OCI-LY3 (cell line): ENCODE results near the gene AP2A2.

Experiments used
- H2AFZ ChIP-seq: fragments of 200-600, 300-600 bp; shearing (Covaris generic); 2 replicates; pipeline ENCODE4 v1.6.0; 2014; ENCODE audit warnings: antibody characterized with exemption, low read depth, low read length
- H3K27ac ChIP-seq: fragments of 200-600, 300-600 bp; sonication (generic); 2 replicates; pipeline ENCODE4 v1.5.1; 2014; ENCODE audit warnings: mild to moderate bottlenecking, low read length, moderate library complexity, mixed read lengths
- H3K27me3 ChIP-seq: fragments of 200-600, 300-600 bp; sonication (generic); 2 replicates; pipeline ENCODE4 v1.6.1; 2014; ENCODE audit warnings: low read depth, low read length, mixed read lengths
- H3K36me3 ChIP-seq: fragments of 200-600, 300-600 bp; sonication (generic); replicated peaks from 2 replicates; pipeline ENCODE3; 2014; ENCODE audit warnings: low read depth, low read length, mixed read lengths
- H3K4me1 ChIP-seq: fragments of 300-600, 200-600 bp; sonication (generic); 2 replicates; pipeline ENCODE4 v1.6.1; 2014; ENCODE audit warnings: low read length, mixed read lengths
- H3K4me2 ChIP-seq: fragments of 200-600, 300-600 bp; sonication (generic); 2 replicates; pipeline ENCODE4 v1.6.1; 2014; ENCODE audit warnings: low read length, mixed read lengths
- H3K4me3 ChIP-seq: fragments of 300-600, 200-600 bp; sonication (generic); 2 replicates; pipeline ENCODE4 v1.5.1; 2014; ENCODE audit warnings: antibody characterized with exemption, mild to moderate bottlenecking, low read length, moderate library complexity
- H3K79me2 ChIP-seq: fragments of 300-600, 200-600 bp; shearing (Covaris generic); 2 replicates; pipeline ENCODE4 v1.6.1; 2014; ENCODE audit warnings: mild to moderate bottlenecking, low read length, mixed read lengths
- H3K9ac ChIP-seq: fragments of 300-600, 200-600 bp; shearing (Covaris generic); 2 replicates; pipeline ENCODE4 v1.6.0; 2014; ENCODE audit warnings: mild to moderate bottlenecking, low read length, moderate library complexity
- H3K9me3 ChIP-seq: fragments of 200-600, 300-600 bp; shearing (Covaris generic); 2 replicates; pipeline ENCODE4 v1.6.1; 2014; ENCODE audit warnings: low read length, mixed read lengths; ENCODE audit not compliant: insufficient read depth
- H4K20me1 ChIP-seq: fragments of 200-600, 300-600 bp; sonication (generic); 2 replicates; pipeline ENCODE4 v1.6.1; 2016; ENCODE audit warnings: low read length, mixed read lengths; ENCODE audit not compliant: insufficient read depth
- CTCF ChIP-seq: fragments of 200-600, 300-600 bp; sonication (generic); IDR thresholded peaks from 2 replicates; pipeline ENCODE4 v1.5.1; 2014; ENCODE audit warnings: antibody characterized with exemption, low read length, low read depth
- EZH2phosphoT487 ChIP-seq: fragments of 200-600 bp; shearing (Covaris generic); IDR thresholded peaks from 2 replicates; pipeline ENCODE4 v1.6.1; 2018; ENCODE audit warnings: antibody characterized with exemption, mixed run types, low read depth

The AP2A2 gene

GRCh38 chr11:975827-976226 lies 50.2 kb downstream of the AP2A2 start:
- Histone ChIP-seq H3K4me1 (no peaks in the 10 kb centered on the region), H3K36me3 (peaks cover 5% of the 10 kb centered on the region)
- TF ChIP-seq CTCF: no peak; the same call in 1 of the 2 replicates
- TF ChIP-seq EZH2phosphoT487: no peak

GRCh38 chr11:976431-977160 lies 50.9 kb downstream of the AP2A2 start:
- Histone ChIP-seq H3K27ac (no peak overlapping the region), H3K9me3 (no peaks in the 10 kb centered on the region), H3K79me2 (no peaks in the 10 kb centered on the region), H2AFZ (no peak overlapping the region), H3K27me3 (no peaks in the 10 kb centered on the region), H3K9ac (no peak overlapping the region), H4K20me1 (no peaks in the 10 kb centered on the region), H3K4me3 (no peak overlapping the region), H3K36me3 (peaks cover 8% of the 10 kb centered on the region), H3K4me2 (no peak overlapping the region), H3K4me1 (no peaks in the 10 kb centered on the region)
- TF ChIP-seq EZH2phosphoT487 (no peak), CTCF (no peak)

More at GRCh38 chr11:975827-976226, 50.2 kb downstream of the AP2A2 start:
- no peak overlapping the region for H3K27ac ChIP-seq
- no peaks in the 10 kb centered on the region for H3K27me3 ChIP-seq
- no peaks in the 10 kb centered on the region for H3K79me2 ChIP-seq
- no peaks in the 10 kb centered on the region for H4K20me1 ChIP-seq
- H2AFZ ChIP-seq: no peak overlapping the region
- H3K4me2 ChIP-seq: no peak overlapping the region
- H3K4me3 ChIP-seq: no peak overlapping the region
- H3K9ac ChIP-seq: no peak overlapping the region
- H3K9me3 ChIP-seq: no peaks in the 10 kb centered on the region

- Histone ChIP-seq H3K4me3 (no peak overlapping the region), H3K79me2 (no peaks in the 10 kb centered on the region), H3K36me3 (peaks cover 6% of the 10 kb centered on the region), H2AFZ (no peak overlapping the region), H4K20me1 (no peaks in the 10 kb centered on the region), H3K27ac (no peak overlapping the region), H3K9ac (no peak overlapping the region), H3K27me3 (no peaks in the 10 kb centered on the region), H3K4me1 (no peaks in the 10 kb centered on the region), H3K4me2 (no peak overlapping the region), H3K9me3 (no peaks in the 10 kb centered on the region)
- TF ChIP-seq EZH2phosphoT487 (no peak), CTCF (no peak)
Observed at GRCh38 chr11:977830-978720, 52.4 kb downstream of the AP2A2 start.

GRCh38 chr11:978781-979180 lies 53.1 kb downstream of the AP2A2 start:
- Histone ChIP-seq H2AFZ (no peak overlapping the region), H3K36me3 (peaks cover 8% of the 10 kb centered on the region), H3K9me3 (no peaks in the 10 kb centered on the region), H4K20me1 (no peaks in the 10 kb centered on the region), H3K4me3 (no peak overlapping the region), H3K9ac (no peak overlapping the region), H3K27ac (no peak overlapping the region), H3K79me2 (no peaks in the 10 kb centered on the region), H3K27me3 (no peaks in the 10 kb centered on the region), H3K4me2 (no peak overlapping the region), H3K4me1 (no peaks in the 10 kb centered on the region)
- TF ChIP-seq CTCF: no peak
- TF ChIP-seq EZH2phosphoT487: no peak
